ENCODE results near the gene ZNF496.
"Not testable (repeated sequence)": the region's sequence is repeated elsewhere in the genome, so short reads cannot be mapped to it uniquely, and the experiment has no call there.

ZNF496 gene

GRCh38 chr1:247367786-247368422, 36.2 kb upstream of the ZNF496 start:
- no peaks in the 10 kb centered on the region for H3K4me1 ChIP-seq (ENCODE audit: control insufficient read depth, insufficient read depth, low read length)
- H3K36me3 ChIP-seq (ENCODE audit: insufficient read depth, low read length): no peaks in the 10 kb centered on the region
- no peak overlapping the region for H3K4me2 ChIP-seq (ENCODE audit: low read length)

GRCh38 chr1:247366926-247367645, 35.4 kb upstream of the ZNF496 start:
- Histone ChIP-seq H3K4me2 (ENCODE audit: low read length) (no peak overlapping the region), H3K9me3 (replicated peaks; ENCODE audit: low read length) (no peaks in the 10 kb centered on the region), H3K27me3 (ENCODE audit: control insufficient read depth, insufficient read depth, low read length) (no peaks in the 10 kb centered on the region), H3K9ac (ENCODE audit: low read depth, low read length) (no peak overlapping the region), H3K4me1 (ENCODE audit: control insufficient read depth, insufficient read depth, low read length) (no peaks in the 10 kb centered on the region), H3K36me3 (ENCODE audit: insufficient read depth, low read length) (no peaks in the 10 kb centered on the region), H3K4me3 (ENCODE audit: low read length) (no peak overlapping the region)

More at GRCh38 chr1:247367786-247368422, 36.2 kb upstream of the ZNF496 start:
- Histone ChIP-seq H3K9ac (ENCODE audit: low read depth, low read length) (no peak overlapping the region), H3K4me3 (ENCODE audit: low read length) (no peak overlapping the region), H3K9me3 (replicated peaks; ENCODE audit: low read length) (no peaks in the 10 kb centered on the region), H3K27me3 (ENCODE audit: control insufficient read depth, insufficient read depth, low read length) (no peaks in the 10 kb centered on the region)

GRCh38 chr1:247366345-247366744, 34.7 kb upstream of the ZNF496 start:
- H3K4me2 ChIP-seq (ENCODE audit: low read length); H3K36me3 ChIP-seq (ENCODE audit: insufficient read depth, low read length); H3K9me3 ChIP-seq (replicated peaks; ENCODE audit: low read length); H3K27me3 ChIP-seq (ENCODE audit: control insufficient read depth, insufficient read depth, low read length); H3K4me1 ChIP-seq (ENCODE audit: control insufficient read depth, insufficient read depth, low read length); H3K9ac ChIP-seq (ENCODE audit: low read depth, low read length); H3K4me3 ChIP-seq (ENCODE audit: low read length): not testable (repeated sequence)

DNA sequence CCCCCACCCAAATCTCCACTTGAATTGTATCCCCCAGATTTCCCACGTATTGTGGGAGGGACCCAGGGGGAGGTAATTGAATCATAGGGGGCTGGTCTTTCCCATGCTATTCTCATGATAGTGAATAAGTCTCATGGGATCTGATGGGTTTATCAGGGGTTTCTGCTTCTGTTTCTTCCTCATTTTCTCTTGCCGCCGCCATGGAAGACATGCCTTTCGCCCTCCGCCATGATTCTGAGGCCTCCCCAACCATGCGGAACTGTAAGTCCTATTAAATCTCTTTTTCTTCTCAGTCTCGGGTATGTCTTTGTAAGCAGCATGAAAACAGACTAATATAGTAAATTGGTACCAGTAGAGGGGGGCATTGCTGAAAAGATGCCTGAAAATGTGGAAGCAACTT, 33.4 kb upstream of the ZNF496 start:
- no peaks in the 10 kb centered on the region for H3K9me3 ChIP-seq (replicated peaks; ENCODE audit: low read length)
- H3K4me1 ChIP-seq (ENCODE audit: control insufficient read depth, insufficient read depth, low read length): peaks cover 13% of the 10 kb centered on the region
- no peaks in the 10 kb centered on the region for H3K36me3 ChIP-seq (ENCODE audit: insufficient read depth, low read length)
- no peak overlapping the region for H3K9ac ChIP-seq (ENCODE audit: low read depth, low read length)
- no peak overlapping the region for H3K4me3 ChIP-seq (ENCODE audit: low read length)
- no peaks in the 10 kb centered on the region for H3K27me3 ChIP-seq (ENCODE audit: control insufficient read depth, insufficient read depth, low read length)
- no peak overlapping the region for H3K4me2 ChIP-seq (ENCODE audit: low read length)

- not testable (repeated sequence) for H3K4me2 ChIP-seq (ENCODE audit: low read length); H3K27me3 ChIP-seq (ENCODE audit: control insufficient read depth, insufficient read depth, low read length); H3K9me3 ChIP-seq (replicated peaks; ENCODE audit: low read length); H3K9ac ChIP-seq (ENCODE audit: low read depth, low read length); H3K36me3 ChIP-seq (ENCODE audit: insufficient read depth, low read length); H3K4me3 ChIP-seq (ENCODE audit: low read length)
- H3K4me1 ChIP-seq (ENCODE audit: control insufficient read depth, insufficient read depth, low read length): peaks cover 13% of the 10 kb centered on the region
Measured at GRCh38 chr1:247363000-247363399, 31.3 kb upstream of the ZNF496 start.

- no peaks in the 10 kb centered on the region for H3K27me3 ChIP-seq (ENCODE audit: control insufficient read depth, insufficient read depth, low read length)
- H3K4me1 ChIP-seq (ENCODE audit: control insufficient read depth, insufficient read depth, low read length): peaks cover 15% of the 10 kb centered on the region
- H3K4me3 ChIP-seq (ENCODE audit: low read length): no peak overlapping the region
- H3K36me3 ChIP-seq (ENCODE audit: insufficient read depth, low read length): no peaks in the 10 kb centered on the region
- no peak overlapping the region for H3K9ac ChIP-seq (ENCODE audit: low read depth, low read length)
- H3K4me2 ChIP-seq (ENCODE audit: low read length): no peak overlapping the region
- no peaks in the 10 kb centered on the region for H3K9me3 ChIP-seq (replicated peaks; ENCODE audit: low read length)
Measured at GRCh38 chr1:247362153-247362552, 30.5 kb upstream of the ZNF496 start.

DNA sequence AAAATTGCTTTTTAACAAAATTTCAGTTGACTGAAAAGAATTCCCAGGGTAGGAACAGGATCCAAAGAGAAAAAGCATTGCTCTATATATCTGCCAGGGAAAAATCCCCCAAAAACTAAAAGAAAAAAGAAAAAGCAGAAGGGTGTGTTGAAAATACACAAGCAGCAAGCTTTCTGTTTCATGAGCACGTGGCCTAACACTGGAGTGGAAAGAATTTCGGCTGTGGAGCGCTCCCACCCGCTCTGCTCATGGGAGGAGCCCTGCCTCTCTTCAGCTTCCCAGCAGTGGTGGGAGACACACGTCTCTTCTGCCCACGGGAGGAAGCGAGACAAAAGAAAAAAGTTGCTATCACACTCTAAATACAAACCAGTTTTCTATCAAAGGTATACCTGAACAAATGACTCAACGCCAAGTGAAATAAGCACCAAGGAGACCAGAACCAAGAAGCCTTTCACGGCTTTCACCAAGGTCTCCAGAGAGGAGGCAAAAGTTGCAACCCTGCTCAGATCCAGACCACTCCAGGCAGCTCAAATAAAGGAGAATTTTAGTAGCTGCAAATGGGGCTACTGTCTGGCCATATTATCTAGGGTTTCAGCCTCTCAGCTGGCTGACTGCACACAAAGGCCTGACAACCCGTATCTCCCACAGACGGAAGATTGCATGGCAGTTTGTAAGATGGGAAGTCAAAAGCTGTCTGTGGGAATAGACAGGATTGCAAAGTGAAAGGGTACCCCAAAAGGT, 29.5 kb upstream of the ZNF496 start:
- Histone ChIP-seq H3K9me3 (replicated peaks; ENCODE audit: low read length) (no peaks in the 10 kb centered on the region), H3K27me3 (ENCODE audit: control insufficient read depth, insufficient read depth, low read length) (no peaks in the 10 kb centered on the region), H3K36me3 (ENCODE audit: insufficient read depth, low read length) (no peaks in the 10 kb centered on the region), H3K9ac (ENCODE audit: low read depth, low read length) (no peak overlapping the region), H3K4me1 (ENCODE audit: control insufficient read depth, insufficient read depth, low read length) (peaks cover 18% of the 10 kb centered on the region), H3K4me3 (ENCODE audit: low read length) (no peak overlapping the region), H3K4me2 (ENCODE audit: low read length) (peak overlapping the region; percentile 60)

DNA sequence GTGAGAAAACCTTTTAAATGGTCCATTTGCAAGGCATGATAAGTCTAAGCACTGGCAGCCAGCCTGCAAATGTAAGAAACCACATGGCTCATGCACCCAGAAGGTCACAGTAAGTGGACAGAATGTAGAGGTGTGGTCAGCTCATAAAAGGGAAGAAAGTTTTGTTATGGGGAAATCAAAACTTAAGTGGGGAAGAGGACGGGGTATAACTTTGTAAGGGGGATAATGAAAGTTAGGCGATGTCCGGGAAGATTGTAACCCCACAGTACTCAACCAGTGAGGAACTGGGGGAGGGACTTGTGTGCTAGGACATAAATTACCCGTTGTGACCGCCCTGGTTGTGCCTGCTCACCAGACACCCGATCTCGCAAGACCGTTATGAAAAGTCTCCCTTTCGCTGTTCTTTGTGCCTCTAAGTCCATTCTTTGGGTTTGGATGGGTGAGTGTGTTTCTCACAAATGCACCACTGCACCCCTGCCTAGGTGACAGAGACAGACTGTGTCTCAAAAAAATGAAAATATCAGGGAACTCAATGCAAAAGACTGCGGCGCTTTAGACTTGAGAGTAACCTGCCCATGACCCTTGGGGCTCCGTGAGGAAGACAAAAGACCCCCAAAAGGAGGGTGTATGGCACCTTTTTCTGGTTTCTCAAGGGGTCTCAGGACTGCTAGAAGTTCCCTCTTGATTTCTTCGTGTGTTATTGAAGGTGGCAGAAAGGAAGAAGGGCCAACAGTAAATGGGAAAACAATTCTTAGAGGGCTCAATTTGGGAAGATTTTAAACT, 28.6 kb upstream of the ZNF496 start:
- peaks cover 18% of the 10 kb centered on the region for H3K4me1 ChIP-seq (ENCODE audit: control insufficient read depth, insufficient read depth, low read length)
- H3K36me3 ChIP-seq (ENCODE audit: insufficient read depth, low read length): no peaks in the 10 kb centered on the region
- no peak overlapping the region for H3K9ac ChIP-seq (ENCODE audit: low read depth, low read length)
- H3K9me3 ChIP-seq (replicated peaks; ENCODE audit: low read length): no peaks in the 10 kb centered on the region
- H3K27me3 ChIP-seq (ENCODE audit: control insufficient read depth, insufficient read depth, low read length): no peaks in the 10 kb centered on the region
- H3K4me2 ChIP-seq (ENCODE audit: low read length): peak overlapping the region; percentile 60
- H3K4me3 ChIP-seq (ENCODE audit: low read length): peak overlapping the region; percentile 15

GRCh38 chr1:247359559-247359958, 27.9 kb upstream of the ZNF496 start:
- Histone ChIP-seq H3K9ac (ENCODE audit: low read depth, low read length) (no peak overlapping the region), H3K9me3 (replicated peaks; ENCODE audit: low read length) (no peaks in the 10 kb centered on the region), H3K4me1 (ENCODE audit: control insufficient read depth, insufficient read depth, low read length) (peaks cover 18% of the 10 kb centered on the region), H3K4me2 (ENCODE audit: low read length) (no peak overlapping the region), H3K4me3 (ENCODE audit: low read length) (no peak overlapping the region), H3K36me3 (ENCODE audit: insufficient read depth, low read length) (no peaks in the 10 kb centered on the region), H3K27me3 (ENCODE audit: control insufficient read depth, insufficient read depth, low read length) (no peaks in the 10 kb centered on the region)

GRCh38 chr1:247358920-247359319, 27.3 kb upstream of the ZNF496 start:
- no peak overlapping the region for H3K4me3 ChIP-seq (ENCODE audit: low read length)

DNA sequence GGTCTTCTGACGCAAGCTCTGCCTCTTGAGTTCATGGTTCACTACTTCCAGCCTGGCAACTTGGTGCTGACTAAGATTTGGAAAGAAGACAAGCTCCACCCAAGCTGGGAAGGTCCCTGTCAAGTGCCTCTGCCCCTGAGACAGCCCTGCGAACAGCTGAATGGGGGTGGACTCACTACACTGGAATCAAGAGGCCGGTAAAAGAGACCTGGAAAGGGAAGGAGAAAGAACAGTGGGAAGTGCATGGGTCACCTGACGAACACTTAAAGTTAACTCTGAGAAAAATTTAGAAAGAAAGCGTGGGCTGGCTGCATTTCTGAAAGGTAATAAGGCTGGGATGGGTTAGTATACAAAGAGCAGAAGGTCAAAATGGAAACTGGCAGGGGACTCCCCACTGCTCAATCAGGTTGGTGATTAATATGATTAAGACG, 26.1 kb upstream of the ZNF496 start:
- Histone ChIP-seq H3K4me1 (ENCODE audit: control insufficient read depth, insufficient read depth, low read length) (peaks cover 18% of the 10 kb centered on the region), H3K9me3 (replicated peaks; ENCODE audit: low read length) (no peaks in the 10 kb centered on the region), H3K4me3 (ENCODE audit: low read length) (no peak overlapping the region), H3K4me2 (ENCODE audit: low read length) (no peak overlapping the region), H3K36me3 (ENCODE audit: insufficient read depth, low read length) (no peaks in the 10 kb centered on the region), H3K27me3 (ENCODE audit: control insufficient read depth, insufficient read depth, low read length) (no peaks in the 10 kb centered on the region), H3K9ac (ENCODE audit: low read depth, low read length) (no peak overlapping the region)

More at GRCh38 chr1:247358920-247359319, 27.3 kb upstream of the ZNF496 start:
- H3K4me2 ChIP-seq (ENCODE audit: low read length): no peak overlapping the region
- H3K27me3 ChIP-seq (ENCODE audit: control insufficient read depth, insufficient read depth, low read length): no peaks in the 10 kb centered on the region
- H3K9me3 ChIP-seq (replicated peaks; ENCODE audit: low read length): no peaks in the 10 kb centered on the region
- H3K9ac ChIP-seq (ENCODE audit: low read depth, low read length): no peak overlapping the region
- H3K4me1 ChIP-seq (ENCODE audit: control insufficient read depth, insufficient read depth, low read length): peaks cover 18% of the 10 kb centered on the region
- no peaks in the 10 kb centered on the region for H3K36me3 ChIP-seq (ENCODE audit: insufficient read depth, low read length)
